Panc1 (cell line): ENCODE data around the gene ANAPC15. TPM values are rescaled to one million over a fixed set of nuclear protein-coding genes. Genes with fewer than 3 reads are reported as not detected.
A peak's percentile ranks its signal among the peaks of the same experiment; 100 is the strongest.

ENCODE experiments used
- ATAC-seq: fragments of 200-7000 bp; cut with Tn5 transposase; 2 replicates; pipeline ENCODE4 v1.9.1; 2020; ENCODE audit warnings: mild to moderate bottlenecking, moderate library complexity
- Bru-seq: library from RNA; stranded (reverse); fragments of 400-500 nt; gene quantifications from one replicate; lab custom pipeline; 2021; lab: Mats Ljungman, UMichigan
- BruChase-seq, 2 experiments: library from RNA; stranded (reverse); fragments of 400-500 nt; gene quantifications; one replicate each; lab custom pipeline; 2021; lab: Mats Ljungman, UMichigan
- BruUV-seq: library from RNA; stranded (reverse); fragments of 400-500 nt; replicated peaks from 2 replicates; lab custom pipeline; 2021; lab: Mats Ljungman, UMichigan
- CTCF ChIA-PET: fragments of 300-600 bp; sonication (Branson Sonifier 250); formaldehyde crosslinking; loops from one replicate; lab custom pipeline; 2022; ENCODE audit warnings: antibody characterized with exemption; lab: Charles Lee
- POLR2A ChIA-PET: fragments of 300-600 bp; sonication (Branson Sonifier 250); formaldehyde crosslinking; loops from one replicate; lab custom pipeline; 2022; ENCODE audit warnings: antibody characterized with exemption; lab: Charles Lee
- DNase-seq: peaks from one replicate; pipeline ENCODE4 v3.0.0-alpha.2; 2010; ENCODE audit warnings: low read depth, low spot score
- H3K27ac ChIP-seq: 2 replicates; pipeline ENCODE4 v1.5.1; 2011; ENCODE audit warnings: mild to moderate bottlenecking, low read length, inconsistent platforms
- H3K27me3 ChIP-seq: fragments of 200-500 bp; sonication (Bioruptor generic); 2 replicates; pipeline ENCODE4 v1.6.0; 2014; ENCODE audit warnings: low read length, inconsistent platforms; ENCODE audit not compliant: control insufficient read depth, insufficient read depth
- H3K36me3 ChIP-seq: fragments of 200-500 bp; sonication (Bioruptor generic); 2 replicates; pipeline ENCODE4 v1.5.1; 2014; ENCODE audit warnings: inconsistent platforms, mild to moderate bottlenecking, low read length, moderate library complexity; ENCODE audit not compliant: control insufficient read depth, insufficient read depth
- H3K4me1 ChIP-seq: 2 replicates; pipeline ENCODE4 v1.5.1; 2011; ENCODE audit warnings: inconsistent platforms, mild to moderate bottlenecking, low read length, moderate library complexity; ENCODE audit not compliant: control insufficient read depth, insufficient read depth
- H3K4me3 ChIP-seq, 2 experiments: 2 replicates each; pipeline ENCODE4 v1.5.1; 2011 to 2012; ENCODE audit warnings: low read depth in 2 of 2, low read length in 2 of 2, mild to moderate bottlenecking in 2 of 2, inconsistent platforms in 1 of 2, moderate library complexity in 1 of 2
- H3K9me3 ChIP-seq: fragments of 200-500 bp; sonication (Bioruptor generic); 2 replicates; pipeline ENCODE4 v1.5.1; 2014; ENCODE audit warnings: low read depth, mild to moderate bottlenecking, inconsistent platforms, low read length, moderate library complexity; ENCODE audit not compliant: control insufficient read depth, insufficient read depth
- POLR2AphosphoS5 ChIP-seq: IDR thresholded peaks from 2 replicates; pipeline ENCODE4 v1.6.1; 2012; ENCODE audit warnings: mild to moderate bottlenecking, low read depth, low read length, moderate library complexity
- SIN3A ChIP-seq: IDR thresholded peaks from 2 replicates; pipeline ENCODE4 v1.6.1; 2012; ENCODE audit warnings: low read depth, mild to moderate bottlenecking, low read length, moderate library complexity, borderline replicate concordance; ENCODE audit not compliant: insufficient read depth
- TCF7L2 ChIP-seq: IDR thresholded peaks from 2 replicates; pipeline ENCODE4 v1.6.1; 2011; ENCODE audit warnings: mild to moderate bottlenecking, low read depth, low read length, inconsistent platforms
- in situ Hi-C: cut with HindIII; loops from 2 replicates; pipeline ENCODE4 v1.10.0; 2016; ENCODE audit warnings: low sequenced_read_pairs, low pct_unique_long_range_greater_than_20kb
- intact Hi-C: fragments of 100-400 bp; cut with micrococcal nuclease; formaldehyde crosslinking; loops from one replicate; pipeline ENCODE4 v1.10.0; 2022; ENCODE audit not compliant: unreplicated experiment
- long read RNA-seq: library from polyadenylated mRNA; unstranded; transcript quantifications from one replicate; pipeline ENCODE4 v2.0.0, GENCODE V29; 2021; ENCODE audit not compliant: unreplicated experiment
- polyA plus RNA-seq: library from polyadenylated mRNA; unstranded; fragments of >200 nt; gene quantifications from one replicate; pipeline ENCODE4 v1.2.1, GENCODE V29; 2012; ENCODE audit warnings: missing spikeins; ENCODE audit not compliant: insufficient read length
- total RNA-seq: library from RNA; stranded (reverse); gene quantifications from one replicate; pipeline ENCODE4 v1.2.1, GENCODE V29; 2021; ENCODE audit not compliant: unreplicated experiment
- TF ChIP-seq, protein P1 (sequence below): fragments of 450-650 bp; IDR thresholded peaks from 2 replicates; pipeline ENCODE4 v1.5.1; 2017; ENCODE audit warnings: mild to moderate bottlenecking
- TF ChIP-seq, protein P2 (sequence below), 2 experiments: IDR thresholded peaks; 2 replicates each; pipeline ENCODE4 v1.6.1; 2011 to 2012; ENCODE audit warnings: low read depth in 2 of 2, control low read depth in 1 of 2, low read length in 1 of 2, mild to moderate bottlenecking in 1 of 2, moderate library complexity in 1 of 2; ENCODE audit not compliant: insufficient read depth in 1 of 2

Gene ANAPC15
- total RNA-seq (78.2 TPM), Bru-seq, nascent RNA (percentile 75 among the genes with signal in this experiment), BruChase-seq, experiment 1, labeled RNA remaining after a 2-hour chase (percentile 71 among the genes with signal in this experiment), BruChase-seq, experiment 2, labeled RNA remaining after a 6-hour chase (percentile 78 among the genes with signal in this experiment)
- 86.4 TPM for polyA plus RNA-seq
- long read RNA-seq, transcript ANAPC15-201 (6 exons, 886 nt): major isoform, 31 of 73 reads
- long read RNA-seq, transcript ANAPC15-208 (6 exons, 867 nt): minor isoform, 11 of 73 reads
- long read RNA-seq, transcript ANAPC15-204 (6 exons, 848 nt): minor isoform, 10 of 73 reads
- long read RNA-seq, partial matches to known transcripts: 5 of 73 reads
- long read RNA-seq, other reads (novel, unspliced or antisense): 9 of 73 reads

DNA sequence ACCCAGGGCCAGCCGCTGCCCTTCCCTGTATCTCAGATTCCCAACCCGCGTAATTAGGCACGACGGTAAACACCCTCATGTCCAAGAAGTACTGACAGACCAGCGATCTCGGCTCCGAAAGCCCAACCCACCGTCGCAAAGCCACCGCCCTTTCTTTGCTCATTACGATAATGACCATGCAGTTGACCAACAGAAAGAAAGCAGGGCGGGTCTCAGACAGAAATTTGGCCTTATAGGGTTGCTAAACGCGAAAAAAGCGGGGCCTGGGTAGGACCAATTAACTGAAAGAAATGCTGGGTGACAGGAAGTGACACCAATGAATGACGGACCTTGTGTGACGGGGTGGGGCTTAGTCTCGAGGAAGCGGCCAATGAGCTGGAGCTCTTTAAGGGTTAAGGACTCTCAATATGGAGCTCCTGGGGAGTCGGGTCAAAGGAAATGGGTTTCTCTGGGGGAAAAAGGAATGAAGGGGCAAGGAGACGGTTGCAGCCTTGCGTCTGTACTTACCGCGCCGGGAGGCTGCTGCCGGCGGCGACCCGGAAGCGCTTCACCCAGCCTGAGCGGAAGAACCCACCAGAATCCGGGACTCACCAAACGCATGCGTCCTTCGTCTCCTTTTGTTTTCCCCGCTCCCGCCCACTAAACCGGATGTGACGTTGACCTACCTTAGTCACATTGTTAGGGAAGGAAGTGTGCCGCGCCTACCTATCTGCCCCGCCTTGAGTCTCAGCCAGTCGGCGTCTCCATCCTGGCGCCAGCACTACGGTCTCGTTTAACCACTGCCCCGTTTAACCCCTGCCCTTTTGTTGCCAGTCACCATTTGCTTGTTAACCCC is at the start of gene ANAPC15:
Gene ANAPC15, minus strand, starts transcription at position 553 of the 835 bp plus-strand sequence. CDS start 1,419 bp downstream, outside the sequence.
- no TSS peak for BruUV-seq
- Histone ChIP-seq H3K27ac (peak within 1 kb of the TSS; percentile 99), H3K9me3 (no peaks in the 10 kb centered on the region), H3K4me3 (peak within 1 kb of the TSS; percentile 52 to 94), H3K4me1 (peaks cover 16% of the 10 kb centered on the region), H3K36me3 (no peaks in the 10 kb centered on the region), H3K27me3 (no peaks in the 10 kb centered on the region)
- ChIA-PET CTCF (interaction anchor here (0.7 to 1.0 kb wide), 3 partner anchors 21 to 319 kb away, joined by 3 read pairs; no protein-coding TSS in a partner anchor), POLR2A (interaction anchor here (0.5 to 1.1 kb wide), 4 partner anchors 12 to 30 kb away, joined by 3 to 11 read pairs (median 4); no protein-coding TSS in a partner anchor)
- TF ChIP-seq, protein P1, sequence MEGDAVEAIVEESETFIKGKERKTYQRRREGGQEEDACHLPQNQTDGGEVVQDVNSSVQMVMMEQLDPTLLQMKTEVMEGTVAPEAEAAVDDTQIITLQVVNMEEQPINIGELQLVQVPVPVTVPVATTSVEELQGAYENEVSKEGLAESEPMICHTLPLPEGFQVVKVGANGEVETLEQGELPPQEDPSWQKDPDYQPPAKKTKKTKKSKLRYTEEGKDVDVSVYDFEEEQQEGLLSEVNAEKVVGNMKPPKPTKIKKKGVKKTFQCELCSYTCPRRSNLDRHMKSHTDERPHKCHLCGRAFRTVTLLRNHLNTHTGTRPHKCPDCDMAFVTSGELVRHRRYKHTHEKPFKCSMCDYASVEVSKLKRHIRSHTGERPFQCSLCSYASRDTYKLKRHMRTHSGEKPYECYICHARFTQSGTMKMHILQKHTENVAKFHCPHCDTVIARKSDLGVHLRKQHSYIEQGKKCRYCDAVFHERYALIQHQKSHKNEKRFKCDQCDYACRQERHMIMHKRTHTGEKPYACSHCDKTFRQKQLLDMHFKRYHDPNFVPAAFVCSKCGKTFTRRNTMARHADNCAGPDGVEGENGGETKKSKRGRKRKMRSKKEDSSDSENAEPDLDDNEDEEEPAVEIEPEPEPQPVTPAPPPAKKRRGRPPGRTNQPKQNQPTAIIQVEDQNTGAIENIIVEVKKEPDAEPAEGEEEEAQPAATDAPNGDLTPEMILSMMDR: no peak
- TF ChIP-seq, protein P2, sequence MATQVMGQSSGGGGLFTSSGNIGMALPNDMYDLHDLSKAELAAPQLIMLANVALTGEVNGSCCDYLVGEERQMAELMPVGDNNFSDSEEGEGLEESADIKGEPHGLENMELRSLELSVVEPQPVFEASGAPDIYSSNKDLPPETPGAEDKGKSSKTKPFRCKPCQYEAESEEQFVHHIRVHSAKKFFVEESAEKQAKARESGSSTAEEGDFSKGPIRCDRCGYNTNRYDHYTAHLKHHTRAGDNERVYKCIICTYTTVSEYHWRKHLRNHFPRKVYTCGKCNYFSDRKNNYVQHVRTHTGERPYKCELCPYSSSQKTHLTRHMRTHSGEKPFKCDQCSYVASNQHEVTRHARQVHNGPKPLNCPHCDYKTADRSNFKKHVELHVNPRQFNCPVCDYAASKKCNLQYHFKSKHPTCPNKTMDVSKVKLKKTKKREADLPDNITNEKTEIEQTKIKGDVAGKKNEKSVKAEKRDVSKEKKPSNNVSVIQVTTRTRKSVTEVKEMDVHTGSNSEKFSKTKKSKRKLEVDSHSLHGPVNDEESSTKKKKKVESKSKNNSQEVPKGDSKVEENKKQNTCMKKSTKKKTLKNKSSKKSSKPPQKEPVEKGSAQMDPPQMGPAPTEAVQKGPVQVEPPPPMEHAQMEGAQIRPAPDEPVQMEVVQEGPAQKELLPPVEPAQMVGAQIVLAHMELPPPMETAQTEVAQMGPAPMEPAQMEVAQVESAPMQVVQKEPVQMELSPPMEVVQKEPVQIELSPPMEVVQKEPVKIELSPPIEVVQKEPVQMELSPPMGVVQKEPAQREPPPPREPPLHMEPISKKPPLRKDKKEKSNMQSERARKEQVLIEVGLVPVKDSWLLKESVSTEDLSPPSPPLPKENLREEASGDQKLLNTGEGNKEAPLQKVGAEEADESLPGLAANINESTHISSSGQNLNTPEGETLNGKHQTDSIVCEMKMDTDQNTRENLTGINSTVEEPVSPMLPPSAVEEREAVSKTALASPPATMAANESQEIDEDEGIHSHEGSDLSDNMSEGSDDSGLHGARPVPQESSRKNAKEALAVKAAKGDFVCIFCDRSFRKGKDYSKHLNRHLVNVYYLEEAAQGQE (IDR thresholded peaks at IDR 0.05; ENCODE audit: insufficient read depth in 1 of 2, low read depth in 2 of 2, low read length in 1 of 2): peak in 1 of 2 experiments; percentile 54; a peak in 1 of 4 replicates
- TF ChIP-seq SIN3A: peak; percentile 71; the same call in 1 of the 2 replicates
- peak; percentile 91 for TF ChIP-seq TCF7L2
- peak; percentile 99 for TF ChIP-seq POLR2AphosphoS5
- ATAC-seq: peak; percentile 96
- peak; percentile 99 for DNase-seq
- intact Hi-C loops (no loop called here), in situ Hi-C loops (no loop called here)

DNA sequence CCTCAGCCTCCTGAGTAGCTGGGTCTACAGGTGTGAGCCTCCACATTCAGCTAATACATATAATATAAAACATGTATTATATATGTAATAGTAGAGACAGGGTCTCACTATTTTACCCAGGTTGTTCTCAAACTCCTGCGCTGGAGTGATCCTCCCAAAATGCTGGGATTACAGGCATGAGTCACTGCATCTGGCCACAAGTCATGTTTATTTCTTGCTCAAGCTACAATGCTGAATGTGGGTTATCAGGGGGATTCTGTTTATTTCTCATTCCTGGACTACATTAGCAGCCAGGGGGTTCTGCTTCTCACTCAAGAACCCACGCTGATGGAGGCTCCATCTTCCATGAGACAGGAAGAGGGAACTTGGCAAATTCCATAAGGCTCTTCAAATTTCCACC is 47.8 kb upstream of the ANAPC15 start:
- intact Hi-C loops (no loop called here), in situ Hi-C loops (no loop called here)
- TF ChIP-seq SIN3A: no peak
- TF ChIP-seq, protein P1: no peak
- TF ChIP-seq TCF7L2: no peak
- no peak for TF ChIP-seq POLR2AphosphoS5
- TF ChIP-seq, protein P2 (IDR thresholded peaks at IDR 0.05; ENCODE audit: insufficient read depth in 1 of 2, low read depth in 2 of 2, low read length in 1 of 2): no peak
- ATAC-seq: no peak
- H3K27ac ChIP-seq: no peak overlapping the region
- no peaks in the 10 kb centered on the region for H3K36me3 ChIP-seq
- CTCF ChIA-PET: no interaction called here
- POLR2A ChIA-PET: no interaction called here
- no peaks in the 10 kb centered on the region for H3K4me1 ChIP-seq
- H3K4me3 ChIP-seq: no peak overlapping the region
- peaks cover 2% of the 10 kb centered on the region; the same call in 1 of the 2 replicates for H3K27me3 ChIP-seq
- H3K9me3 ChIP-seq: no peaks in the 10 kb centered on the region
- no peak for DNase-seq
- no TSS peak for BruUV-seq
